RKO (cell line): ENCODE measurements around the gene SPOCK2.

Source experiments
- DNase-seq: peaks from one replicate; pipeline ENCODE4 v3.0.0-alpha.2; 2016; ENCODE audit warnings: low spot score

Gene SPOCK2

GRCh38 chr10:72072046-72072445 is 16.3 kb downstream of the SPOCK2 start:
- no peak for DNase-seq

DNA sequence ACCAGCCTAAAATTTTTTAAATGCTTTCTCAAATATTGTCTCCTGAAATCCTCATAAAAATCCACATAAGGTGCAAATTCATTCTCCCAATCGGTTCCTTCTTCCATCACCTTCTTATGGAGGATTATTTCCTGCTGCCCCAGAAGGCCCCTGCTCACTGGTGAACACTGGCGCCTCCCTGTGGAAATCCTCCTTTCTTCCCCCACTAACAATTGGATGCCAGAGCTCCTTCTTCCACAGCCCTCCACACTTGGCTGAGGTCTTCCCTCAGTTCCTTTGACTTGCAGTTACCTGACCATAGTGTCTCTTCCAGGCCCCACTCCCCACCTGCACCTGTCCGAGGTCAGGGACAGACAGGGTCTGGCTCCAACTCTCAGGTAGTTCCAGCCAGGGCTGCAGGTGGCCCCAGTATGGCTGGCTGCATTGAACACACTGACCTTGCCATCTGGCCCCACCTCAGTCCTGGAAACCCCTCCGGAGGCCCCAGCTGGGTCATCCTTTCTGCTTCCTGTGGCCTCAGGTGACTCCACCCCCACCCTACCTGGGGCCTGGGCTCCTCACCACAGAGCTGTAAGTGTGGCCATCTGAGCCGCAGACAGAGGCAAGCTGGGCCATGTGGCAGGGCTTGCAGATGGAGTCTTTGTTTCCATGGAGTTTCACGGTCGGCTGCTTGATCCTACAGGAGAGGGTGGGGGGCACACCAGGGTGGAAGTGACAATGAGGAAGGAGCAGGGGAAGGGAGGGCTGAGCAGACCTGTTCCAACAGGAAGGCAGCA is 18.4 kb downstream of the SPOCK2 start:
- DNase-seq, result no peak

GRCh38 chr10:72068901-72069446 is 19.4 kb downstream of the SPOCK2 start:
- DNase-seq, result no peak

- no peak for DNase-seq
Measured at GRCh38 chr10:72068126-72068765, 20.1 kb downstream of the SPOCK2 start.

- no peak for DNase-seq
Measured at GRCh38 chr10:72067463-72068125, 20.8 kb downstream of the SPOCK2 start.

GRCh38 chr10:72066318-72067284 is 21.8 kb downstream of the SPOCK2 start:
- no peak for DNase-seq

- DNase-seq, result no peak
Measured at GRCh38 chr10:72065439-72066025, 22.8 kb downstream of the SPOCK2 start.

GRCh38 chr10:72063703-72064391 is 24.5 kb downstream of the SPOCK2 start:
- DNase-seq, result no peak

DNA sequence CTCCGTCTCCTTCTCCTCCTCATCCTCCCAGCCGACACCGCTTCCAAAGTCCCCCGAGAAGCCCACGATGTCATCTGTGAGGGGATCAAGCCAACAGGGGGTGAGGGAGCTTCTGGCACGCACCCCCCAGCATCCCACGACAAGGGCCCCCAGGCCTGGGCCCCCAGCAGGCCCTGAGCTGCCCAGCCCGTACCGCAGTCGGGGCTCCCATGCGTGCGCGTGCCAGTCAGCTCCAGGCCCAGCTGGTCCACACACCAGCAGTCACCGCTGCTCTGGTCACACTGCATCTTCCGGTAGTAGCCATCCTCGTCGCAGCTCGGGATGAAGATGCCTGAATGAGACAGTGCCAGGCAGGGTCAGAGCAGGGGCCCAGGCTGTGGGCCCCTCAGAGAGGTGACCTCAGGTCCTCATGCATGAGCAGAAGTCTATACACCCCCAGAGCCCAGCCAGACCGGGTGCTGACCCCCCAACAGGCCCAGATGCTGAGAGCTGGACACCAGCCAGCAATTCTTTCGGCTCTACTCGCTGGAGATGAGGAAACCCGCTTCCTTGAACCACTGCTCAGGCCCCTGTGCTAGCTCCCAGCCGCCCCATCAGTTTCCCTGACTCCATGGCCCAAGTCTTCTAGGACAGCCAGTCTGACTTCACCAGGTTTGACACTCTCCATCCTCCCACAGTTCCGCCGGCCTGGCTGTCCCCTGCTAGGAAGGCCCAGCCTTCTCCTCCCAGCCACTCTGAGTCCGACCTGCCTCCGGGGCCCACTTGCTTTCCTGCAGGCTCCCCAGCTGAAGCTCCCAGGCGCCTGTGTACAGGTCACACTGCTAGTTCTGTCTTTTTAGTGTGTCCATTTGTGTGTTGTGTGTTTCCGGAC is 25.3 kb downstream of the SPOCK2 start:
- no peak for DNase-seq

GRCh38 chr10:72062382-72062781 is 26.0 kb downstream of the SPOCK2 start:
- no peak for DNase-seq

- no peak for DNase-seq
Measured at GRCh38 chr10:72061930-72062329, 26.4 kb downstream of the SPOCK2 start.

DNA sequence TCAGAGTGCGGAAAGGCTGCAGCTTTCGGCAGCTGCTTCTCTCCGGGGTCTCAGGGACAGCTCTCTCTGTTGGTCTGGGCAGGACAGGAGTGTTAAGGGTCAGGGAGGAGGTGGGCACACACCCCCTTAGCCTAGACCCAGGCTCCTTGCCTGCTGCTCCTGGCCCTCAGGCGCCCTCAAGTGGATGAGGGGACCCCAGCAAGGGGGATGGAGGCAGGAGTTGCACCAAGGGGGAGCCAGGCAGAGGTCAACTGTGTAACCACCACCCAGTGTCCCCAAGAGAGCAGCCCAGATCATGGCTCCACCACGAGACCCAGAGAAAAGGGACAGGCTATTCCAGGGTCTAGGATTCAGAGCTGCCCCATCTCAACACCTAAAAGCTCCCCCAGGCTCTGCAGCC is 26.9 kb downstream of the SPOCK2 start:
- DNase-seq, result no peak

GRCh38 chr10:72059843-72060822 is 28.2 kb downstream of the SPOCK2 start:
- no peak for DNase-seq

GRCh38 chr10:72058989-72059842 is 29.1 kb downstream of the SPOCK2 start:
- DNase-seq, result no peak

GRCh38 chr10:72058347-72058898 is 29.9 kb downstream of the SPOCK2 start:
- DNase-seq, result no peak

- DNase-seq, result no peak
Measured at GRCh38 chr10:72056932-72057751, 31.2 kb downstream of the SPOCK2 start.
